HG02763 (cell line): Measurements from ENCODE around the gene ZNF804B.
A peak's percentile ranks its signal among the peaks of the same experiment; 100 is the strongest.

ENCODE experiments used
- ATAC-seq: cut with Tn5 transposase; IDR thresholded peaks from one replicate; pipeline ENCODE4 v1.9.1; 2021; ENCODE audit warnings: mild to moderate bottlenecking, moderate library complexity; ENCODE audit not compliant: unreplicated experiment

ZNF804B gene

DNA sequence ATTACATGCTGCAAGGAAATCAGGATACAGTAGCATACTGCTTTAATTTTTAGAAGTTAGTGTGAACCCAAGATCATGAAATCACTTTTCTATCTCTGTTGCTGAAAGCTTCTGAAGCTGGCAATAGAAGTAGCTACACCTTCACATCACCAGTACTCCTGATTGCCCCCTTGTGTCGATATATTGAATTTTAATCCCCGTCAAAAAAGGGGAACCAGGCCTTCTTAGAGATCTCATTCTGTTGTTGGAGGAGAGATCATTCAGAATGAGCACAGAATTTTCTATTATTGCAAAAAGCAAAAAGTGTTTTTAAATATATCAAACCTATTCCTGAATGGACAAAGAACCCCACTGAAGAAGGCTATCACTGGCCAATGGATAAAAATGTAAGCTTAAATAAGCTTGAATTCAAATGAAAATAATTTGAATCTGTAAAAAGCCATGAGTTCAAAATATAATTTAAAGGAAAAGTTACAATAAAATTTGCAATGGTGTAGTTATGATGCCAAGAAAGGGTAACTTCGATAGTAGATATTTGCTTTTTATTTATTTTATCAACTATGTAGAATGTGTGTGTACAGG, 75.7 kb downstream of the ZNF804B start:
- peak; percentile 93 for ATAC-seq

DNA sequence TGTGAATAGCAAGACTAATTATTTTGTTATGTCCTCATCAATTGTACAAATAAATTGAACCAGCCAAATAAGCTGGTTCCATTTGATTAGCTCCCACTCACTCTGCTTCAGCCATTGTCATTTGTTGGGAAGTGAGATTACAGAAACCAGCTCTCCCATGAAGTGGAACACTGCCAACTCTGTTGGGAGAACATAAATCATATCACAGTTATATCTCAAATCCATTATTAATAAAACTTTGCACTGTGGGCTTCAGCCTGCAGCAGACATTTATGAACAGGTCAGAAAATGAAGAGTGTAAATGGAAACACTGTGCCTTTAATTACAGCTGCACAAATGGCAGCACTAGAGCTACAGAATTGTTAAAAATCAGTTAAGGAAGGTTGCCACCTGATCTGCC, 82.7 kb downstream of the ZNF804B start:
- ATAC-seq: no peak

GRCh38 chr7:88845091-88845490, 85.6 kb downstream of the ZNF804B start:
- ATAC-seq: no peak

DNA sequence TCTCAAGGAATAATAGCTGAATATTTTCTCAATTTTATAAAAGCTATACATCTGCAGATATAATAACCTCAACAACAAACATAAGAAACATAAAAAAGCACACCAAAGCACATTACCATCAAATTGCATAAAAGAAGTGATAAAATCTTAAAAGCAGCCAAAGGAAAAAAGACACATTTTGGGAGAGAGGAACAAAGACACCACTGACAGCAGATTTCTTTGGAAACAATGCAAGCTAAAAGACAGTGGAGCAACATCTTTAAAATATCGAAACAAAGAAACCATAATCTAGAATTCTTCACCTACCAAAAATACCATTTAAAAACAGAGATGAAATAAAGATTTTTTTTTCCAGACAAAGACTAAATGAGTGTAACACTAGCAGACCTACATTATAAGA, 91.7 kb downstream of the ZNF804B start:
- ATAC-seq: no peak

DNA sequence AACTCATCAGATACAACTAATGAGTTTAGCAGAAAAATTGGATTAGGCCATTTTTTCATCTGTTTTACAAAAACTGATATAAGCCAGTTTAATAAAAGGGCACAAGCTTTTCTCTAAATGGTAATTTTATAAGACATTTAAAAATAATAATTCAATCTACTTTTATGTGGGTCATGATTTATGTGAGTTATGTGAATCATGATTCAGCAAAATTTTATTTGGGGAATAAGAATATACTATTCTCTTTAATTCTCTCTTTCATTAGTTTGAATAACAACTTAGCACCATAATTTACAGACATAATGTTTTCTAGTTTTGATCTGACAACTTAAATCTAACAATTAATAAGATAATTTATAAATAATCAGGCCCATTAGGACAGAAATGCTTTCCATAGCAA, 99.8 kb downstream of the ZNF804B start:
- no peak for ATAC-seq

DNA sequence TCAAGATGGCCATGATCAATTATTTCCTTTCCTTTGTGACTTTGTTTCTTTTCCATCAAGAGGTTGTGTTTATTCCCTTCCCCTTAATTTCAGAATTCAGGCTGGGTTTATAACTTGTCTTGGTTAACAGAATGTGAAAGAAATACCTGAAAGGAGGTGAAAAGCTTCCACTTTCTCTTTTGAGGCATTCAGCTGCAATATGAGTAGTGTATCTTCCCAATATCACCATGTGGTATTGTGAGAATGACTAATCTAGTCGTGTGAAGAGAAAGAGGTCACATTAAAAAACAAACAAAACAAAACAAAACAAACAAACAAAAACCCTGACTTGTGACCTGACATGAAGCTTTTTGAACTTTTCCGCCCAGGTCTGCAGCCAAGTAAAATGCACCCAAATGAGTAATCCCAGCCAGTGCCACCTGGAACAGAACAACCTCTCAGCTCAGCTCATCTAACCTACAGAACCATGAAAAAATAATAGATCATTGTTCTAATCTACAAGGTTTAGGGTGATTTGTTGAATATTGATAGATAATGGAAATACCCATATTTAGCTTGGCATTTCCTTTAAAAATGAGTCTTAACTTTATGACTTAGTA, 106.9 kb downstream of the ZNF804B start:
- no peak for ATAC-seq

- ATAC-seq: no peak
Observed at GRCh38 chr7:88867158-88867557, 107.7 kb downstream of the ZNF804B start.

- no peak for ATAC-seq
Observed at GRCh38 chr7:88868456-88868855, 109.0 kb downstream of the ZNF804B start.

DNA sequence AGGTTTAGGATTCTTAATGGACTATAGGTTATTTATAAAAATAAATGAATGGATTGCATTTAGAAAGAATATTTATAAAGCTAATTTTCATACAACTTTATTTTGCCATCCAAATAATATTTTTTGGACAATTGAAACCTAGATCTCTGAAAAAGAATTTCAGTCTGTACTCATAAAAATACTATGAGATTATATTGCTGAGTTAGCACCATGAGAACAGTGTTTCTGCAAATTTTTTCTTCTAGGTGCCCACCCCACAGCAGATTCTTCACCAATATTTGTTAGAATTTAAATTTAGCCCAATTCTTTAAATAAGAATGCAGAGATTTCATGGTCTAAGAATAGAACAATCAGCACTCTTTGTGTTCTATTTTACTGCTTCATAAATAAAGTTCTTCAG, 121.6 kb downstream of the ZNF804B start:
- no peak for ATAC-seq

DNA sequence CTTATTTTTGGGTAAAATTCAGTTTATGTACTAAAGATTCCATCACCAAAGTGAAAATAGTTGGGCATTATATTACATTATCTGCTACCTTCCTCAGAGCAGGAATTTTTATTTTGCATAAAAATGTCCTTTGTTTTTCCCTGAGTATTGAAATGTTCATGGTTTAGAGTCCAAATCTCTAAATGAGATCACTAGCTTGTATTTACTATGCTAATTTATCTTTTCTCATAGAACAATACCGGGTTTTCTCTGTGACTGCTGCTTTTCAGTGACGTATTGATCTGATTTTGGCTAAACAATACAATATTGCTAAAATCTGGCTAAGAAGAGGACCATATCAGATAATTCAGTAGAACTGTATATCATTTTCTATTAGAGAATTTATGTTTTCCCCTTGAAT, 125.6 kb downstream of the ZNF804B start:
- no peak for ATAC-seq

- no peak for ATAC-seq
Observed at GRCh38 chr7:88888684-88889083, 129.2 kb downstream of the ZNF804B start.

GRCh38 chr7:88910516-88910915, 151.0 kb downstream of the ZNF804B start:
- no peak for ATAC-seq

GRCh38 chr7:88912852-88913251, 153.4 kb downstream of the ZNF804B start:
- ATAC-seq: no peak

GRCh38 chr7:88915615-88916014, 156.1 kb downstream of the ZNF804B start:
- no peak for ATAC-seq

DNA sequence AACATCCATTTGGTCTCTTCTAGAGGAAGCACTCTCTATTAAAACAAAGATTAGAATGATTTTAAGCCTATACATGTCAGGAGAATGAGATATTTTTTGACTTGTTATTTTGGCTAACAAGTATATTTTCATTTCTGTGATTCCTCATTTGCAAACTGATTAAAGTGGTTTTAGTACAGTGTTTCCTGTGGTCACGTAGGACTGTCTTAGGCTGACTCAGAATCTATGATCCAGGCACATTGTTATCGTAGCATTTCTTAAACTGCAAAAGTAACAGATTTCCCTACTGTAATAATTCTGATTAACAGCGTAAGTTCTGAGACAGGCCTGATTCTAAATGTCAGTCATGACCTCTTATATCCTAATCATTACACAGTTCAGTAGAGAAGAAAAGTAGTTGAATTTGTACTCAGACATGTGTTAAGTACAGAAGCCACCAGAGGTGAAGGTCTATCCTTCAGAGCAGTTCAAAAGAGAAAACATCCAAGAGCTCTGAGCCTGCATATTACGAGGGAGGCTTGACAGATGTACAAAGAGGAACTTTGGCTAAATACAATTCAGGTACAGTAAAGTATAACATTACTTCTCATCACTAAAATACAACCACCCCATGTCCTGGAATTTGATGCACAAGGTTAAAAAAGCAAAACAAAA, 160.1 kb downstream of the ZNF804B start:
- ATAC-seq: no peak

DNA sequence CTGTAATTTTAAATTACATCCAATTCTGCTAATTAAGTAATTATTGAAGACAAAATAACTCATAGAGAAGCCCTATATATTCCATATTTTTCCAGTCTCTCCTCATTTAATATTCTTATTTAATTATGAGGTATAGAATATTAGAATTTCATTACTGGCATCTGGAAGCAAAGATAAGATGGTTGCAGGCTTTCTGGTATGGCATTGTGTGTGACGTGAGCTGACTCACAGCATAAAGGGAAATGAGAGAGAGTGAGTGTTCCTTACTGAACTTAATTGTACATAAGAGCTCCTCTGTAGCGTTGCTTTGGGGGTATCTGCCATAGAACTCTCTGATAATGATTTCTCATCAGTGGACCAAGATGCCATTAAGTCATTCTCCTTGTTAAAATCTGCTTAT, 163.4 kb downstream of the ZNF804B start:
- no peak for ATAC-seq

GRCh38 chr7:88928276-88928675, 168.8 kb downstream of the ZNF804B start:
- ATAC-seq: no peak

GRCh38 chr7:88929719-88930118, 170.2 kb downstream of the ZNF804B start:
- no peak for ATAC-seq

GRCh38 chr7:88933285-88933684, 173.8 kb downstream of the ZNF804B start:
- ATAC-seq: no peak

DNA sequence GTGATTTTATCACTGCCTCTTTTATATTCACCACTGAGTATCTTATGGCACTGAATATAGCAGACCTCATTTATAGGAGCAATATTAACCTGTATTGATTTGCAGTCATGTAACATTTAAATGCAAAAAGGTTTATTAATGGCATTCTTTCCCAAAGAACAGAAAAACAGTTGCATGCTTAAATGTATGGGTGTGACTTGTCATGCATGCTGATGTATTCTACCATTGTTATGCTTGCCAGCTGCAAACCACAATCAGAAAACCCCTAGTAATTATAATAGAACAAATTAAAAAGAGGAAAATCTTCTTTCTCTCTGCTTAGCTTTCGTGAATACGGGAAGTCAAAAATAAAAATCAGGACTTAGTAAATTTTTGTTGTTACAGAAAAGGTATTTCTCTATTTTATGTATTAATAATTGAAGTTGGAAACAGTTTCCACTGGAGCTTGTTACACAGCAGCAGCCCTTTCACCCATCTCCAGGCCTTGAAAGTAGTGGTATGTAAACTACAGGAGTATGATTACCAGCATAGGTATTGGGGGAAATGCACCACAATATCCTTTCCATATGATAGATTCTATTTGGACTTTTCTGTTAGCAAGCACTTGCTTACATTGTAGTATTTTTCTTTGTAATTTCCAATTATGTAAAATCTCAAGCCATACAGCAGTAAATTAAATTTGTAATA, 183.5 kb downstream of the ZNF804B start:
- ATAC-seq: no peak

DNA sequence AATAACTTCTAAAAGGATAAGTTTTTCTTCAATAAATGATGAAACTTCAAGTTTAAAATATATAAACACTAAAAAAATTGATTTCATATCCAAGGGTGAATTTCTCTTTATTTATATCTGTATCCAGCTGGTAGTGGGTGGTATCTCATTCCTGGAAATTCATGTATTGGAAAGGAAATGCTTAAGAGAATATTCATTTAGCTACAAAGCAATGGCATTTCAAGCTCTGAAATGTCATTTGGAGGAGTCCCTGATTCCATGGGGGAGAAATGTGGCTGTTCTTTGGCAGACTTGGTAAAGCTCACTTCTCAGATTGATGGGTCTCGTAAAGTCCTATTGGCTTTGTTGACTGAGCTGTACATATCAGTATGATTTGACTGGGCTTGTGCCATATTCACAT, 192.3 kb downstream of the ZNF804B start:
- no peak for ATAC-seq

DNA sequence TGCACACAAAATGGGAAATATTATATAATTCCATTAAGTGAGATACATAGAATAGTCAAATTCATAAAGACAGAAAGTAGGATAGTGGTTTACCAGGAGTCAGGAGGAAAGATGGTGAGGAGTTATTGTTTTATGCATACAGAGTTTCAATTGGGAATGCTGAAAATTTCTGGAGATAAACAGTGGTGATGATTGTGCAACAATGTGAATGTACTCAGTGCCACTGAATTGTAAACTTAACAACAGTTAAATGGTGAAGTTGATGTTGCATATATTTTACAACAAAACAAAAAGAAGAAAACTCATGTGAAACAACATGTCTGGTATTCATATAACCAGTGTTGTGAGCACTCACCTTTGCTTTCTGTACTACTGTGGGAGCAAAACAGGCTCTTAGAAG, 204.9 kb downstream of the ZNF804B start:
- no peak for ATAC-seq
